Body of pancreas (tissue), 4 donors: Measurements from ENCODE around the gene CACNA1C. TPM values are rescaled to one million over a fixed set of nuclear protein-coding genes. Genes with fewer than 3 reads are reported as not detected.

Source experiments
- ATAC-seq: fragments of 150-250 bp; one replicate; pipeline ENCODE4 v1.9.1; 2016
- DNase-seq, 4 donors: peaks; one replicate each; pipeline ENCODE4 v3.0.0-alpha.2; 2019
- H3K27ac ChIP-seq, 4 donors: fragments of 200-600 bp; sonication (generic); 1 replicate in 3 of 4; 2 replicates in 1 of 4; pipeline versions ENCODE4 v1.5.1 to v1.6.1; 2016 to 2019; ENCODE audit warnings: mild to moderate bottlenecking in 1 of 4, mixed read lengths in 1 of 4, moderate library complexity in 1 of 4
- H3K27me3 ChIP-seq, 2 donors: fragments of 200-600 bp; sonication (generic); one replicate each; pipeline ENCODE4 v1.6.0; 2016; ENCODE audit warnings: mild to moderate bottlenecking in 1 of 2
- H3K36me3 ChIP-seq, 2 donors: fragments of 200-600 bp; sonication (generic); replicated peaks in 1 of 2; 2 replicates each; pipeline ENCODE4 v1.5.1; 2016; ENCODE audit warnings: low read depth in 2 of 2; ENCODE audit not compliant: insufficient read depth in 1 of 2
- H3K4me1 ChIP-seq: fragments of 200-600 bp; sonication (generic); one replicate; pipeline ENCODE4 v1.6.0; 2016
- H3K4me3 ChIP-seq, 2 donors: fragments of 200-600 bp; sonication (generic); 1 replicate in 1 of 2; 2 replicates in 1 of 2; pipeline ENCODE4 v1.5.1; 2016 to 2019
- H3K9me3 ChIP-seq, 3 donors: fragments of 200-600 bp; sonication (generic); 1 replicate in 2 of 3; 2 replicates in 1 of 3; pipeline ENCODE4 v1.5.1; 2016
- POLR2A ChIP-seq, 3 donors: fragments of 450-650 bp; IDR thresholded peaks; one replicate each; pipeline ENCODE4 v1.6.1; 2016; ENCODE audit warnings: antibody characterized with exemption in 3 of 3, mild to moderate bottlenecking in 2 of 3
- WGBS, 2 donors: methylation state at CpG; one replicate each; pipeline ENCODE4 v1.1.5; 2017; 5-methylcytosine and 5-hydroxymethylcytosine counted together
- intact Hi-C: fragments of 100-400 bp; cut with DNase I; formaldehyde crosslinking; loops from one replicate; pipeline ENCODE4 v1.15.1; 2023
- total RNA-seq, 2 donors: library from RNA; depleted of rRNA; stranded (reverse); fragments of >200 nt; gene quantifications; one replicate each; pipeline ENCODE4 v1.1.0, GENCODE V29; 2016
- TF ChIP-seq, protein P1 (sequence below), 7 experiments: fragments of 450-650 bp in 4 of 7; fragments of 200-600 bp in 3 of 7; sonication (generic) in 3 of 7; IDR thresholded peaks; one replicate each; pipeline ENCODE4 v1.5.1; 2016 to 2019; ENCODE audit warnings: antibody characterized with exemption in 7 of 7

The CACNA1C gene
- total RNA-seq, 2 donors from 2014 or later = 2.3 to 4.4 TPM

DNA sequence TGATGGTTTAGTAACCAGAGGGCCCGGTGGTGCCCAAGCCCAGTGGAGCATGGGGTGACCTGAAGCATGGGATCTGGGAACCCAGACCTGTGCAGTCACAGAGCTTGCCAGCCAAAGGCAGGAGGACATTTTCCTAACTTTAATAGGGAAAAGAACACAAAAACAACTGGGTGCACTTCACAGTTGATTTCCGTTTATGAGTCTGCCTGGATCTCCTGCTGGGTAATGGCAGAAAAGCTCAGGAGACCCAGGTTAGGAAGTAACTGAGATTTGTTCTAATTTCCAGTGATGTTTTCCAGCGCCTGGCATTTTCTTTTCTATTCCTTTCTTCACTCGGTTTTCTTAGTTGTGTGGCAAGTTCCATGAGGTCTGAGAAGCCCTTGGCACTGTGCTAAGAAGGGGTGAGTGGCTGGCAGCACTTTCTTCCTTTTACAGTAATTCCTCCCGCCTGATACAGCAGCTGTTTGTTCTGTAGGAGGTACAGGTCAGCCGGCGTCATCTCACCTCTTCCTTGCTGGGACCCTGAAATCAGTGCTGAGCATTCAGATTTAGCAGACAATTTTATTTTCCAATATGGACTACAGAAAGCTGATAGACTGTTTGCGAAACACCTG, 5.1 kb downstream of the CACNA1C start:
- ATAC-seq = no peak
- TF ChIP-seq POLR2A (IDR thresholded peaks at IDR 0.05) = no peak
- TF ChIP-seq, protein P1, sequence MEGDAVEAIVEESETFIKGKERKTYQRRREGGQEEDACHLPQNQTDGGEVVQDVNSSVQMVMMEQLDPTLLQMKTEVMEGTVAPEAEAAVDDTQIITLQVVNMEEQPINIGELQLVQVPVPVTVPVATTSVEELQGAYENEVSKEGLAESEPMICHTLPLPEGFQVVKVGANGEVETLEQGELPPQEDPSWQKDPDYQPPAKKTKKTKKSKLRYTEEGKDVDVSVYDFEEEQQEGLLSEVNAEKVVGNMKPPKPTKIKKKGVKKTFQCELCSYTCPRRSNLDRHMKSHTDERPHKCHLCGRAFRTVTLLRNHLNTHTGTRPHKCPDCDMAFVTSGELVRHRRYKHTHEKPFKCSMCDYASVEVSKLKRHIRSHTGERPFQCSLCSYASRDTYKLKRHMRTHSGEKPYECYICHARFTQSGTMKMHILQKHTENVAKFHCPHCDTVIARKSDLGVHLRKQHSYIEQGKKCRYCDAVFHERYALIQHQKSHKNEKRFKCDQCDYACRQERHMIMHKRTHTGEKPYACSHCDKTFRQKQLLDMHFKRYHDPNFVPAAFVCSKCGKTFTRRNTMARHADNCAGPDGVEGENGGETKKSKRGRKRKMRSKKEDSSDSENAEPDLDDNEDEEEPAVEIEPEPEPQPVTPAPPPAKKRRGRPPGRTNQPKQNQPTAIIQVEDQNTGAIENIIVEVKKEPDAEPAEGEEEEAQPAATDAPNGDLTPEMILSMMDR (IDR thresholded peaks at IDR 0.05) = no peak
- no peaks in the 10 kb centered on the region for H3K36me3 ChIP-seq
- peaks cover 8% of the 10 kb centered on the region for H3K4me1 ChIP-seq
- no peak for DNase-seq
- peaks cover 0 to 13% of the 10 kb centered on the region in 2 donors for H3K27me3 ChIP-seq
- no peak overlapping the region for H3K4me3 ChIP-seq
- H3K27ac ChIP-seq = no peak overlapping the region
- 38 to 48% methylated on average over 8 of the region's 8 CpGs for WGBS, 2 donors
- intact Hi-C loops = no loop called here
- no peaks in the 10 kb centered on the region for H3K9me3 ChIP-seq

DNA sequence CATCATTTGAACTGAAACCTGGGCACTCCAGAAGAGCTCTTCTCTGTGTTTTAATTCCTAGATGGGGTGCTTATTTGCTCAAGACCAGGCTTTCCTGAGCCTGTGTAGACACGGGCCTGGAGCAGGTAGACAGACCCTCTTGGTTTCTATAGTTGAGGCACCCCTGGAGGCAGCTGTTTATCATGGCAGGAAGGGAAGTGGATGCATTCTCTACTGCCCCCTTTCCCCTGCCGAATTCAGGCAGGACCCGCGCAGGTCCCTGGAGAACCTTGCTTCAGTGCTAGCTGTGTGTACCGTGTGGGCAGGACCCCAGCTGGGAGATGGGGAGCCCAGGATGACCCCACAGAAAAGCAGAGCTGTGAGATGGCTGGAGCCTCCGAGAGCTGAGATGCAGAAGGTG, 6.0 kb downstream of the CACNA1C start:
- DNase-seq (no peak), ATAC-seq (no peak)
- H3K27me3 ChIP-seq = peaks cover 0 to 6% of the 10 kb centered on the region in 2 donors
- no peak for TF ChIP-seq POLR2A (IDR thresholded peaks at IDR 0.05)
- TF ChIP-seq, protein P1 (IDR thresholded peaks at IDR 0.05) = no peak
- no peaks in the 10 kb centered on the region for H3K4me1 ChIP-seq
- no peak overlapping the region for H3K4me3 ChIP-seq
- WGBS, 2 donors = 28 to 47% methylated on average over 5 to 6 of the region's 6 CpGs
- H3K36me3 ChIP-seq = no peaks in the 10 kb centered on the region
- no peaks in the 10 kb centered on the region for H3K9me3 ChIP-seq
- H3K27ac ChIP-seq = no peak overlapping the region
- intact Hi-C loops = no loop called here

DNA sequence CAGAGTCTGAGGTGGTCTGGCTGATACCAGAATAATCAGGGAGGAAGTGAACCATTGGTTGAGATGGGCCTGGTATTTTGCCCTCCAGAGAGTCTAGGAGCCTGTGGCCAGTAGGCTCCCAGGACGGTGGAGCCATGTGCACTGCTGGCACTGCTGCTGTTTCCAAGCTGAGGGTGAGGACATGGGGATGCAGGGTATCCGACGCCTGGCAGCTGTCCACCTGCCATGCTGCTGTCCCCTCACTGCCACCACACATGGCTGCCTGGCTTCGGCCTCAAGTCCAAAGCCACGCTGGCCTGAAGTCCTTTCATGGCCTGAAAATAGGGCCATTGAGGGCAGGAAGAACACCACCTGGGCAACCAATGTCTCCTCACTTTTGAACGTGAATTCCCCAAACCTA, 8.6 kb downstream of the CACNA1C start:
- 75 to 78% methylated on average over 4 to 6 of the region's 6 CpGs for WGBS, 2 donors
- Histone ChIP-seq H3K4me1 (no peaks in the 10 kb centered on the region), H3K4me3 (no peak overlapping the region), H3K9me3 (no peaks in the 10 kb centered on the region), H3K36me3 (no peaks in the 10 kb centered on the region), H3K27ac (no peak overlapping the region), H3K27me3 (no peaks in the 10 kb centered on the region)
- DNase-seq = no peak
- intact Hi-C loops = no loop called here
- TF ChIP-seq, protein P1 (IDR thresholded peaks at IDR 0.05) = no peak
- TF ChIP-seq POLR2A (IDR thresholded peaks at IDR 0.05) = no peak
- no peak for ATAC-seq

DNA sequence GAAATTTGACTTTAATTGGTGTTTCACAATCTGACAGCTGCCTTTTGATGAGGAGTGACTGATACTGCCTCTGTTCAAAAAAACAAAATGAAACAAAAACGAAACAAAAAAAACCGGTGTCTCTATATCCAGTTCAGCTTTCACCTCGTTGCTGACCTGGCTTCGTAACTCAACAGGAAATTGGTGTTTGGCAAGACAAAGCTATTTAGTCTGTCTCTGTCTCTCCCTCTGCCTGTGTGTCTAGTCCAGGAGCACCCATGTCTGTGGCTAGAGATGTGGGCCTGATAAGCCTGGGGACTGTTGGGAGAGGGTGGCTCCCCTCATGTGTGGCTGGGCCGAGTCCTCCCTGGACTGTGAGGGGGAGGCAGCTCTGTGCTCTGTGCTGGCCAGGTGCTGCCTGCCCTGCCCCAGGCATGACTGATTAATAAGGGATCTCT, 11.3 kb downstream of the CACNA1C start:
- no peaks in the 10 kb centered on the region for H3K4me1 ChIP-seq
- no peaks in the 10 kb centered on the region for H3K27me3 ChIP-seq
- H3K36me3 ChIP-seq = no peaks in the 10 kb centered on the region
- TF ChIP-seq POLR2A (IDR thresholded peaks at IDR 0.05) = no peak
- TF ChIP-seq, protein P1 (IDR thresholded peaks at IDR 0.05) = no peak
- no peak for DNase-seq
- intact Hi-C loops = no loop called here
- no peaks in the 10 kb centered on the region for H3K9me3 ChIP-seq
- H3K4me3 ChIP-seq = no peak overlapping the region
- no peak overlapping the region for H3K27ac ChIP-seq
- ATAC-seq = no peak
- 28 to 34% methylated on average over 5 of the region's 5 CpGs for WGBS, 2 donors

DNA sequence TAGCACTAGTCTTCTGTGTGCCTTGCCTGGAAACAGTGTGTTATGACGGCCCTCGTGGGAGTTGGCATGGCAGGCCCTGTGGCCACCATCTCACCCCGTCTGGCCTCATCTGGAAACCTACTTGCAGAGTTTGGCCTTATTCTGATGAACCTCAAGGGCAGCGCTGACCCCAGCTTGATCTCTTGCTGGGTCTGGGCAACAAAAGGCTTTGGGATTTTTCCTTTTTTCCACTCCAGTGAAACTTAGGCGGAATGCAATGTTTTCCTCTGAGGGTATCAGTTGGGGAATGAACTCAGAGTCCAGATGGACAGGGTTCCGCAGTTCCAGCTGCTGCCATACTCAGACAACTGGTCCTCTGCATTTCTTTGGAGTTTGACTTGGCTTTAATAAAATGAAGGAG, 15.9 kb downstream of the CACNA1C start:
- 81 to 90% methylated on average over 6 of the region's 6 CpGs for WGBS, 2 donors
- DNase-seq = no peak
- ATAC-seq = no peak
- Histone ChIP-seq H3K4me3 (no peak overlapping the region), H3K27me3 (no peaks in the 10 kb centered on the region), H3K4me1 (no peaks in the 10 kb centered on the region), H3K27ac (no peak overlapping the region), H3K9me3 (peaks cover 0 to 6% (median 0%) of the 10 kb centered on the region in 3 donors), H3K36me3 (no peaks in the 10 kb centered on the region)
- TF ChIP-seq POLR2A (IDR thresholded peaks at IDR 0.05) = no peak
- TF ChIP-seq, protein P1 (IDR thresholded peaks at IDR 0.05) = no peak
- intact Hi-C loops = no loop called here
